Esophagus muscularis mucosa (tissue), 4 donors: Measurements from ENCODE around the gene KLK3. TPM values are rescaled to one million over a fixed set of nuclear protein-coding genes. Genes with fewer than 3 reads are reported as not detected.

Experiments used
- DNase-seq: peaks from one replicate; pipeline ENCODE4 v3.0.0-alpha.2; 2017; ENCODE audit errors: extremely low spot score
- H3K27ac ChIP-seq, 4 donors: fragments of 200-600 bp; sonication (generic); replicated peaks in 1 of 4; 1 replicate in 3 of 4; 2 replicates in 1 of 4; pipeline ENCODE4 v1.5.1; 2016 to 2019; ENCODE audit warnings: mild to moderate bottlenecking in 1 of 4
- H3K27me3 ChIP-seq, 4 donors: fragments of 200-600 bp; sonication (generic); one replicate each; pipeline versions ENCODE4 v1.5.1 to v1.6.0; 2016 to 2019
- H3K36me3 ChIP-seq, 4 donors: fragments of 200-600 bp; sonication (generic); one replicate each; pipeline ENCODE4 v1.5.1; 2016 to 2019
- H3K4me1 ChIP-seq, 4 donors: fragments of 200-600 bp; sonication (generic); one replicate each; pipeline ENCODE4 v1.5.1; 2016 to 2019
- H3K4me3 ChIP-seq, 4 donors: fragments of 200-600 bp; sonication (generic); 1 replicate in 2 of 4; 2 replicates in 2 of 4; pipeline ENCODE4 v1.5.1; 2016 to 2019; ENCODE audit warnings: mild to moderate bottlenecking in 4 of 4, moderate library complexity in 1 of 4
- H3K9me3 ChIP-seq, 4 donors: fragments of 200-600 bp; sonication (generic); 1 replicate in 3 of 4; 2 replicates in 1 of 4; pipeline ENCODE4 v1.5.1; 2016 to 2019
- EP300 ChIP-seq: sonication (generic); formaldehyde crosslinking; IDR thresholded peaks from one replicate; pipeline ENCODE4 v1.6.1; 2017; ENCODE audit warnings: antibody characterized with exemption
- POLR2A ChIP-seq: fragments of 450-650 bp; IDR thresholded peaks from one replicate; pipeline ENCODE4 v1.6.1; 2017; ENCODE audit warnings: antibody characterized with exemption, moderate library complexity, mild to moderate bottlenecking, low read depth
- POLR2AphosphoS5 ChIP-seq, 2 donors: sonication (generic); formaldehyde crosslinking; IDR thresholded peaks; one replicate each; pipeline ENCODE4 v1.6.1; 2017; ENCODE audit warnings: antibody characterized with exemption in 2 of 2
- WGBS: methylation state at CpG from one replicate; pipeline ENCODE4 v1.1.5; 2018; 5-methylcytosine and 5-hydroxymethylcytosine counted together
- intact Hi-C: fragments of 100-400 bp; cut with DNase I; formaldehyde crosslinking; loops from one replicate; pipeline ENCODE4 v1.15.1; 2023
- total RNA-seq, 4 donors: library from RNA; depleted of rRNA; stranded (reverse); fragments of >200 nt; gene quantifications; one replicate each; pipeline versions ENCODE4 v1.1.0 to v1.2.1, GENCODE V29; 2016
- TF ChIP-seq, protein P1 (sequence below), 3 experiments: fragments of 200-600 bp in 2 of 3; fragments of 450-650 bp in 1 of 3; sonication (generic) in 2 of 3; IDR thresholded peaks; one replicate each; pipeline ENCODE4 v1.5.1; 2017 to 2019; ENCODE audit warnings: antibody characterized with exemption in 3 of 3, mild to moderate bottlenecking in 2 of 3, moderate library complexity in 1 of 3

Gene KLK3
- total RNA-seq, 4 donors from 2014 or later, result not detected

DNA sequence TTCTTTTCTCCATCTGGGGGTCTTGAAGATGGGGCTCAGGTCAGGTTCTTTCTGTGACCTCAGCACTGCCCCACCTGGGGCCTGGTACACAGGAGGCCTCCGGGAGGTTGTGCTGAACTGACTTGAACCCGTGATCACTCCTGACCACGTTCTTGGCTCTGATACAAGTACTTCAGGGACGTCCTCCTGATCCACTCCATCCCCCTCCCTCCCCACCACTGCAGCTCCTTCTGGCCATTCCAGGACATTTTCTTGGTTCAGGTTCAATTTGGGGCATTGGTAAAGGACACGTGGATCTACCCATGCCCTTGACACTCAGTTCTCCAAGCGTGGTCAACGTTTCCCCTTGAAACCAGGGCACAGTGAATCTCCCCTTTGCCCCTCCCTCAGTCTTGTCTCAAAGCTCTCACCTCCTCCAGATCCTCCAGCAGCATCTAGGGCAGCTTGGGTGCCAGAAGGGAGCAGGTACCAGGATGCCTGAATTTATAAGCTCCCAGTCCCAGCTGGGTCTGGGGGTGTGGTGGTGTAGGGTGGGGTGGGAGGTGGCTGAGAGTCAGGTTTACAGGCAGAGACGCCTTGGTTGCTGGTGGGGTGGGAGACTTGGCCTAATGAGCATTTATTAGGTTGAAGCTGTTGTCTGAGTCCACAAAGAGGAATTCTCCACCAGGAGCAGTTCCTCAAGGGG is 21.5 kb upstream of the KLK3 start, which contains the start of gene KLK15:
Gene KLK15, minus strand, starts transcription at position 458 of the 685 bp plus-strand sequence. CDS start 2,082 bp downstream, outside the sequence.
- no peaks in the 10 kb centered on the region for H3K9me3 ChIP-seq
- H3K27me3 ChIP-seq, result peaks cover 0 to 78% (median 3%) of the 10 kb centered on the region in 4 donors
- no peak within 1 kb of the TSS for H3K4me3 ChIP-seq
- no peaks in the 10 kb centered on the region for H3K36me3 ChIP-seq
- WGBS, result 73% methylated on average over 8 of the region's 8 CpGs
- H3K27ac ChIP-seq, result no peak within 1 kb of the TSS
- no peak for DNase-seq
- intact Hi-C loops, result no loop called here
- TF ChIP-seq POLR2AphosphoS5 (IDR thresholded peaks at IDR 0.05) (no peak), POLR2A (no peak), EP300 (no peak)
- TF ChIP-seq, protein P1, sequence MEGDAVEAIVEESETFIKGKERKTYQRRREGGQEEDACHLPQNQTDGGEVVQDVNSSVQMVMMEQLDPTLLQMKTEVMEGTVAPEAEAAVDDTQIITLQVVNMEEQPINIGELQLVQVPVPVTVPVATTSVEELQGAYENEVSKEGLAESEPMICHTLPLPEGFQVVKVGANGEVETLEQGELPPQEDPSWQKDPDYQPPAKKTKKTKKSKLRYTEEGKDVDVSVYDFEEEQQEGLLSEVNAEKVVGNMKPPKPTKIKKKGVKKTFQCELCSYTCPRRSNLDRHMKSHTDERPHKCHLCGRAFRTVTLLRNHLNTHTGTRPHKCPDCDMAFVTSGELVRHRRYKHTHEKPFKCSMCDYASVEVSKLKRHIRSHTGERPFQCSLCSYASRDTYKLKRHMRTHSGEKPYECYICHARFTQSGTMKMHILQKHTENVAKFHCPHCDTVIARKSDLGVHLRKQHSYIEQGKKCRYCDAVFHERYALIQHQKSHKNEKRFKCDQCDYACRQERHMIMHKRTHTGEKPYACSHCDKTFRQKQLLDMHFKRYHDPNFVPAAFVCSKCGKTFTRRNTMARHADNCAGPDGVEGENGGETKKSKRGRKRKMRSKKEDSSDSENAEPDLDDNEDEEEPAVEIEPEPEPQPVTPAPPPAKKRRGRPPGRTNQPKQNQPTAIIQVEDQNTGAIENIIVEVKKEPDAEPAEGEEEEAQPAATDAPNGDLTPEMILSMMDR (IDR thresholded peaks at IDR 0.05), result no peak
- peaks cover 7 to 20% (median 14%) of the 10 kb centered on the region in 4 donors for H3K4me1 ChIP-seq

DNA sequence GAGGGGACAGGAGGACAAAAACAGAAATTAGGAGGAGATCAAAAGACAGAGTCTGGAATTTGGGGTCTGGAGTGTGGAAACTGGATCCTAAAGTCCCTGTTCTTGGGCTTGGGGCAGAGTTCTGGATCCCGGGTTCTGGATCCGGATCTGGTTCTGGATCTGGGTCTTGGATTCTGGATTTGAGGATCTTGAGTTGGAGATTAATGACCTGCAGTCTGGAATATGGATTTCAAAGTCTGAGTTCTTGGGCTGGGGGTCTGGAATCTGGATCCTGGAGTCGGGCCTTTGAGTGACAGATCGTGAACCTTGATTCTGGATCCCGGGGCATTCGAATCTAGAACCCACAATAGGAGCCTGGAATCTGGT is 20.9 kb upstream of the KLK3 start:
- WGBS, result 91% methylated on average over 6 of the region's 6 CpGs
- Histone ChIP-seq H3K36me3 (no peaks in the 10 kb centered on the region), H3K4me3 (no peak overlapping the region), H3K27ac (no peak overlapping the region), H3K27me3 (peaks cover 0 to 78% (median 3%) of the 10 kb centered on the region in 4 donors), H3K4me1 (peaks cover 7 to 20% (median 14%) of the 10 kb centered on the region in 4 donors), H3K9me3 (no peaks in the 10 kb centered on the region)
- intact Hi-C loops, result no loop called here
- TF ChIP-seq, protein P1 (IDR thresholded peaks at IDR 0.05), result no peak
- no peak for TF ChIP-seq EP300
- TF ChIP-seq POLR2AphosphoS5 (IDR thresholded peaks at IDR 0.05), result no peak
- TF ChIP-seq POLR2A, result no peak
- no peak for DNase-seq

DNA sequence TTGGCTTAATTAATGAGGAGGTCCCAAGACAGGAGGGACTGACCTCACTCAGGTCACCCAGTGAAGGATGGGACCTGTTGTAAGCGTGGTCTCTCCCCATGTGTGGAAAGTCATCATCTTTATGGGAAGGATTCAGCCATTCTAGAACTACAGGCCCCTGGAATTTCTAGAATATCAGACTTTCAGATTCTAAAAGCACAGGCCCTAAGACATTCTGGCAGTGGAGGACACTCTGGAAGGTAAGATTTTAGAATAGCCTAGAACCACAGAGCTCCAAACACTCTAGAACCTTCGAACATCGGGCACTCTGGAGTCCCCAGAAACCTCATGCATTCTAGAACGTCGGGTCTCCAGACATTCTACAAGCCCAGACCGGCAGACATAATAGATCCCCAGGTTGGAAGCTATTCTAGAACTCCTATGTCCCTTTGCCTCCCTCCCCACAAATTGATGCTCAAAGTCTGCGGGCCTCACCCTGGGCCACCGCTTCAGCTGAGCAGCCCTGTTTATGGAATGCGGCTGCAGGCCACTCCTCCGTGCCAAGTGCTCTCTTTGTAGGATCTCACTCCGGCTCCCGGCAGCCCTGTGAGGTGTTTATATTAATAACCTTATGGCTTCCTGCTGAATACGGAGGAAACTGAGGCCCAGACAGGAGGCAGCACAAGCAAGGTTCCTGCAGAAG is 19.5 kb upstream of the KLK3 start:
- no peak for TF ChIP-seq POLR2A
- intact Hi-C loops, result no loop called here
- no peak for DNase-seq
- H3K4me3 ChIP-seq, result peak overlapping the region; percentile 55 to 67 (median 58)
- no peaks in the 10 kb centered on the region for H3K36me3 ChIP-seq
- H3K9me3 ChIP-seq, result no peaks in the 10 kb centered on the region
- H3K27me3 ChIP-seq, result peaks cover 0 to 73% (median 3%) of the 10 kb centered on the region in 4 donors
- WGBS, result 32% methylated on average over 11 of the region's 13 CpGs
- H3K27ac ChIP-seq, result peak overlapping the region in 1 of 4 donors; percentile 38
- peaks cover 7 to 20% (median 14%) of the 10 kb centered on the region in 4 donors for H3K4me1 ChIP-seq

DNA sequence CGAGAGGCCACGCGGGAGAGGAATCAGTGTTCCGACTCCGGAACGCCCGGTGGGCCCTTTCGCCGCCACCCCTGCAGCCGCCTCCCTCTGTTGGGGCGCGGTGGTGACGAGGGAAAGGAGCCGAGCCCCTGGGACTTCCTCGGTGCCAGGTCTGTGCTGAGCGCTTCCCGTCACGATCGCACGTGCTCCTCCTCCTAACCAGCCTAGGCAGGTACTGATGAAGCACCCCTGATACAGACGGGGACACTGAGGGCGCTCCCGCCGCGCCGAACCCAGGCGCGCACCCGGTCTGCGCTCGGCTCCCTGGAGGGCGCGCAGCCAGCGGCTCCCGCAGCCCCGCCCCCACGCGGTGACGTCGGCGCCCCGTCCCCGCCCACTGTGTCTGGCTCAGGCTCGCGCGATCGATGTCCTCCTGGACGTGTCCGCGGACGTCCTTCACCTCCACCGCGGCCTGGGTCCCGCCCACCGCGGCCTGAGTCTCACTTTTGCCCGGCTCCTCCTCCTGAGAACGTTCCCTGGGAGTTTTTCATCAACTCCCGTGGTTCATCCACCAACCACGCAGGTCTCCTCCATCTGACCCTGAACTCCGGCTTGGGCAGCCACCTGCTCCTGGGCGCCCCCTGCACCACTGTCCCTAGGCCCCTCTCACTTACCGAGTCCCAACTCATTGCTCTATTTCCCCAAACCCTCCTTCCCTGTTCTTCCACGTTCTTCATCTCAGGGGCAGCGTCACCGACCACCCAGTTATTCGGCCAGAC is 18.8 kb upstream of the KLK3 start:
- Histone ChIP-seq H3K9me3 (no peaks in the 10 kb centered on the region), H3K27ac (peak overlapping the region in 1 of 4 donors; percentile 38), H3K4me1 (peaks cover 7 to 20% (median 14%) of the 10 kb centered on the region in 4 donors), H3K4me3 (peak overlapping the region; percentile 55 to 67 (median 58)), H3K36me3 (no peaks in the 10 kb centered on the region), H3K27me3 (peaks cover 0 to 66% (median 3%) of the 10 kb centered on the region in 4 donors)
- 8% methylated on average over 18 of the region's 67 CpGs for WGBS
- intact Hi-C loops, result no loop called here
- no peak for DNase-seq
- TF ChIP-seq POLR2AphosphoS5 (IDR thresholded peaks at IDR 0.05), result peak; percentile 16 to 42
- TF ChIP-seq, protein P1 (IDR thresholded peaks at IDR 0.05), result no peak
